HEK293 (cell line): ENCODE data around the gene SHROOM3.

Experiments used
- CTCF ChIA-PET: fragments of 350-600 bp; formaldehyde crosslinking; extraction: SDS; loops from one replicate; lab custom pipeline; 2021; ENCODE audit warnings: antibody characterized with exemption; lab: Yijun Ruan, JAX
- POLR2A ChIA-PET: fragments of 300-600 bp; formaldehyde crosslinking; extraction: SDS; loops from one replicate; lab custom pipeline; 2020; ENCODE audit warnings: antibody characterized with exemption, inconsistent platforms; lab: Yijun Ruan, JAX
- H3K27ac ChIP-seq: fragments of 200-500 bp; sonication (Bioruptor generic); 2 replicates; pipeline ENCODE4 v1.5.1; 2014; ENCODE audit warnings: low read depth, low read length, control low read depth, inconsistent platforms; ENCODE audit errors: extremely low read depth
- H3K36me3 ChIP-seq, 2 experiments: fragments of 200-500 bp in 1 of 2; sonication (Bioruptor generic) in 1 of 2; 1 replicate in 1 of 2; 2 replicates in 1 of 2; pipeline ENCODE4 v1.5.1; 2014 to 2017; ENCODE audit warnings: inconsistent platforms in 2 of 2, low read length in 2 of 2; ENCODE audit not compliant: control insufficient read depth in 2 of 2, insufficient read depth in 1 of 2
- H3K4me1 ChIP-seq: fragments of 200-500 bp; sonication (Bioruptor generic); 2 replicates; pipeline ENCODE4 v1.5.1; 2014; ENCODE audit warnings: mild to moderate bottlenecking, low read length, inconsistent platforms; ENCODE audit not compliant: control insufficient read depth, insufficient read depth
- H3K4me3 ChIP-seq: 2 replicates; pipeline ENCODE4 v1.5.1; 2011; ENCODE audit warnings: low read depth, mild to moderate bottlenecking, control low read depth, low read length, moderate library complexity
- H3K9me3 ChIP-seq: fragments of 200-500 bp; sonication (Bioruptor generic); 2 replicates; pipeline ENCODE4 v1.5.1; 2014; ENCODE audit warnings: low read depth, low read length, inconsistent platforms; ENCODE audit not compliant: control insufficient read depth, insufficient read depth
- GLI2 ChIP-seq: fragments of 450-650 bp; formaldehyde crosslinking; IDR thresholded peaks from 2 replicates; pipeline ENCODE4; 2017; ENCODE audit warnings: missing biosample characterization, missing genetic modification characterization, low read depth, borderline replicate concordance
- KLF1 ChIP-seq: fragments of 450-650 bp; formaldehyde crosslinking; IDR thresholded peaks from 2 replicates; pipeline ENCODE4 v1.5.1; 2016; ENCODE audit warnings: missing biosample characterization, missing genetic modification characterization
- KLF7 ChIP-seq: fragments of 450-650 bp; formaldehyde crosslinking; IDR thresholded peaks from 2 replicates; pipeline ENCODE4 v1.5.1; 2016; ENCODE audit warnings: missing biosample characterization, missing genetic modification characterization, borderline replicate concordance
- PRDM1 ChIP-seq: fragments of 450-650 bp; formaldehyde crosslinking; IDR thresholded peaks from 2 replicates; pipeline ENCODE4; 2016; ENCODE audit warnings: missing biosample characterization, missing genetic modification characterization
- YY2 ChIP-seq: fragments of 450-650 bp; formaldehyde crosslinking; IDR thresholded peaks from 2 replicates; pipeline ENCODE4 v1.5.1; 2016; ENCODE audit warnings: missing biosample characterization, missing genetic modification characterization
- ZBTB17 ChIP-seq: fragments of 450-650 bp; formaldehyde crosslinking; IDR thresholded peaks from 2 replicates; pipeline ENCODE4 v1.5.1; 2016; ENCODE audit warnings: missing biosample characterization, missing genetic modification characterization
- ZFP41 ChIP-seq: fragments of 450-650 bp; formaldehyde crosslinking; IDR thresholded peaks from 2 replicates; pipeline ENCODE4 v1.5.1; 2016; ENCODE audit warnings: missing biosample characterization, missing genetic modification characterization, borderline replicate concordance
- ZNF133 ChIP-seq: fragments of 450-650 bp; formaldehyde crosslinking; IDR thresholded peaks from 2 replicates; pipeline ENCODE4 v1.5.1; 2016; ENCODE audit warnings: missing biosample characterization, missing genetic modification characterization
- ZNF211 ChIP-seq: fragments of 450-650 bp; formaldehyde crosslinking; IDR thresholded peaks from 2 replicates; pipeline ENCODE4 v1.5.1; 2016; ENCODE audit warnings: low read depth, missing biosample characterization, missing genetic modification characterization
- ZNF214 ChIP-seq: fragments of 450-650 bp; formaldehyde crosslinking; IDR thresholded peaks from 2 replicates; pipeline ENCODE4 v1.5.1; 2017; ENCODE audit warnings: missing biosample characterization, mild to moderate bottlenecking, missing genetic modification characterization, borderline replicate concordance
- ZNF239 ChIP-seq: fragments of 450-650 bp; formaldehyde crosslinking; IDR thresholded peaks from 2 replicates; pipeline ENCODE4 v1.5.1; 2016; ENCODE audit warnings: missing biosample characterization, missing genetic modification characterization
- ZNF248 ChIP-seq: fragments of 450-650 bp; formaldehyde crosslinking; IDR thresholded peaks from 2 replicates; pipeline ENCODE4 v1.5.1; 2017; ENCODE audit warnings: missing biosample characterization, missing genetic modification characterization
- ZNF274 ChIP-seq, 2 experiments: fragments of 200-500 bp in 1 of 2; fragments of 450-650 bp in 1 of 2; sonication (Bioruptor generic) in 1 of 2; formaldehyde crosslinking in 1 of 2; IDR thresholded peaks; 2 replicates each; pipeline versions ENCODE4 v1.5.1 to v1.6.1; 2014 to 2016; ENCODE audit warnings: borderline replicate concordance in 1 of 2, inconsistent platforms in 1 of 2, low read length in 1 of 2, missing biosample characterization in 1 of 2, missing genetic modification characterization in 1 of 2
- ZNF292 ChIP-seq: fragments of 450-650 bp; formaldehyde crosslinking; IDR thresholded peaks from 2 replicates; pipeline ENCODE4 v1.5.1; 2016; ENCODE audit warnings: low read depth, missing biosample characterization, missing genetic modification characterization, borderline replicate concordance
- ZNF302 ChIP-seq: fragments of 450-650 bp; formaldehyde crosslinking; IDR thresholded peaks from 2 replicates; pipeline ENCODE4 v1.5.1; 2016; ENCODE audit warnings: missing biosample characterization, missing genetic modification characterization, low read depth
- ZNF324 ChIP-seq: fragments of 450-650 bp; formaldehyde crosslinking; IDR thresholded peaks from 2 replicates; pipeline ENCODE4 v1.5.1; 2016; ENCODE audit warnings: missing biosample characterization, missing genetic modification characterization
- ZNF341 ChIP-seq: fragments of 450-650 bp; formaldehyde crosslinking; IDR thresholded peaks from 2 replicates; pipeline ENCODE4; 2016; ENCODE audit warnings: low read depth, missing biosample characterization, missing genetic modification characterization
- ZNF394 ChIP-seq: fragments of 450-650 bp; formaldehyde crosslinking; IDR thresholded peaks from 2 replicates; pipeline ENCODE4 v1.5.1; 2016; ENCODE audit warnings: missing biosample characterization, missing genetic modification characterization, mild to moderate bottlenecking, moderate library complexity, borderline replicate concordance
- ZNF433 ChIP-seq: fragments of 450-650 bp; formaldehyde crosslinking; IDR thresholded peaks from 2 replicates; pipeline ENCODE4 v1.5.1; 2016; ENCODE audit warnings: missing biosample characterization, missing genetic modification characterization, low read depth
- ZNF623 ChIP-seq: fragments of 450-650 bp; formaldehyde crosslinking; IDR thresholded peaks from 2 replicates; pipeline ENCODE4 v1.5.1; 2016; ENCODE audit warnings: missing biosample characterization, missing genetic modification characterization
- ZNF629 ChIP-seq: fragments of 450-650 bp; formaldehyde crosslinking; IDR thresholded peaks from 2 replicates; pipeline ENCODE4 v1.5.1; 2017; ENCODE audit warnings: missing biosample characterization, missing genetic modification characterization
- ZSCAN30 ChIP-seq: fragments of 450-650 bp; IDR thresholded peaks from 2 replicates; pipeline ENCODE4 v1.5.1; 2018; ENCODE audit warnings: missing biosample characterization, mild to moderate bottlenecking, missing genetic modification characterization, moderate library complexity
- TF ChIP-seq, protein P1 (sequence below): fragments of 450-650 bp; formaldehyde crosslinking; IDR thresholded peaks from 2 replicates; pipeline ENCODE4 v1.5.1; 2017; ENCODE audit warnings: missing biosample characterization, missing genetic modification characterization
- TF ChIP-seq, protein P2 (sequence below): fragments of 450-650 bp; formaldehyde crosslinking; IDR thresholded peaks from 2 replicates; pipeline ENCODE4; 2016; ENCODE audit warnings: missing biosample characterization, missing genetic modification characterization
- TF ChIP-seq, protein P3 (sequence below): fragments of 450-650 bp; formaldehyde crosslinking; IDR thresholded peaks from 2 replicates; pipeline ENCODE4 v1.5.1; 2017; ENCODE audit warnings: missing biosample characterization, missing genetic modification characterization
- TF ChIP-seq, protein P4 (sequence below): fragments of 450-650 bp; formaldehyde crosslinking; IDR thresholded peaks from 2 replicates; pipeline ENCODE4 v1.5.1; 2016; ENCODE audit warnings: missing biosample characterization, missing genetic modification characterization

The SHROOM3 gene

DNA sequence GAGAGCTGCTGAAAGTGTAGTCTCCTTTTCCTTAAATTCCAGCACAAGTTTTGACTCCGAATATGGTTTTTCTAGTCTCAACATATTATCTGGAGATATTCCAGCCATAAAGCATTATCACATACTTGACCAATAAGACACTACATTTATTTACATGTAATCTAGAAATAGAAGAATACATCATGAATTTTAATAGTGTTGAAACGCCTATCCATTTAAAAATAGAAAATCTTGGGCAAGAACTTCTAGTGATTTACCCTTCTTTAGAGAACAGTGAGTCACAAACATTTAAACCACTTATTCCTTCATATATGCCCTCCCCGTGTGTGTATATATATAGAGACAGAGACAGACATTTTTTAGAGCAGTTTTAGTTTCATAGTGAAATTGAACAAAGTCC lies 301.4 kb downstream of the SHROOM3 start:
- Histone ChIP-seq H3K9me3 (no peaks in the 10 kb centered on the region), H3K4me3 (no peak overlapping the region), H3K4me1 (no peaks in the 10 kb centered on the region), H3K27ac (no peak overlapping the region), H3K36me3 (peaks cover 0 to 30% of the 10 kb centered on the region in 2 experiments; a peak in 2 of 3 replicates)
- ChIA-PET CTCF (no interaction called here), POLR2A (no interaction called here)
- TF ChIP-seq ZNF239 (tag by site-specific recombination): no peak
- TF ChIP-seq GLI2 (tag by site-specific recombination): no peak
- TF ChIP-seq KLF1: no peak
- TF ChIP-seq ZNF623 (tag by site-specific recombination): no peak
- no peak for TF ChIP-seq ZFP41
- no peak for TF ChIP-seq ZNF133 (tag by site-specific recombination)
- TF ChIP-seq, protein P1, sequence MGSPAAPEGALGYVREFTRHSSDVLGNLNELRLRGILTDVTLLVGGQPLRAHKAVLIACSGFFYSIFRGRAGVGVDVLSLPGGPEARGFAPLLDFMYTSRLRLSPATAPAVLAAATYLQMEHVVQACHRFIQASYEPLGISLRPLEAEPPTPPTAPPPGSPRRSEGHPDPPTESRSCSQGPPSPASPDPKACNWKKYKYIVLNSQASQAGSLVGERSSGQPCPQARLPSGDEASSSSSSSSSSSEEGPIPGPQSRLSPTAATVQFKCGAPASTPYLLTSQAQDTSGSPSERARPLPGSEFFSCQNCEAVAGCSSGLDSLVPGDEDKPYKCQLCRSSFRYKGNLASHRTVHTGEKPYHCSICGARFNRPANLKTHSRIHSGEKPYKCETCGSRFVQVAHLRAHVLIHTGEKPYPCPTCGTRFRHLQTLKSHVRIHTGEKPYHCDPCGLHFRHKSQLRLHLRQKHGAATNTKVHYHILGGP (tag by site-specific recombination): no peak
- no peak for TF ChIP-seq ZNF214 (tag by site-specific recombination)
- no peak for TF ChIP-seq ZBTB17 (tag by site-specific recombination)

DNA sequence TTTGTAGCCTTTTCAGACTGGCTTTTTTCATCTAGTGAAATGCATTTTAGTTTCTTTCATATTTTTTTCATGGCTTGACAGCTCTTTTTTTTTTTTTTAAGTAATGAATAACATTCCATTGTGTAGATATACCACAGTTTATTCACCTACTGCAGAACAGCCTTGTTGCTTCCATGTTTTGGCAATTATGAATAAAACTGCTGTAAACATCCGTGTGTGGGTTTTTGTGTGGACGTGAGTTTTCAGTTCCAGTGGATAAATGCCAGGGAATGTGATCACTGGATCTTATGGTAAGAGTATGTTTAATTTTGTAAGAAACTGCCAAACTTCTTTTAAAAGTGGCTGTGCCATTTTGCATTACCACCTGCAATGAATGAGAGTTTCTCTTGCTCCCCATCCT lies 302.2 kb downstream of the SHROOM3 start:
- TF ChIP-seq ZNF274 (IDR thresholded peaks at IDR 0.05; ENCODE audit: low read length) (no peak), ZNF274 (tag by site-specific recombination; IDR thresholded peaks at IDR 0.05; ENCODE audit: borderline replicate concordance) (no peak), ZNF629 (tag by site-specific recombination) (no peak), KLF7 (tag by site-specific recombination) (no peak), ZNF394 (tag by site-specific recombination) (no peak), KLF1 (no peak)
- ChIA-PET CTCF (interaction anchor here (0.7 kb wide), 2 partner anchors 221 to 303 kb away, joined by 3 to 4 read pairs; no protein-coding TSS in a partner anchor), POLR2A (no interaction called here)
- Histone ChIP-seq H3K4me3 (no peak overlapping the region), H3K4me1 (no peaks in the 10 kb centered on the region), H3K27ac (no peak overlapping the region), H3K9me3 (no peaks in the 10 kb centered on the region), H3K36me3 (peaks cover 0 to 29% of the 10 kb centered on the region in 2 experiments; a peak in 1 of 3 replicates)

DNA sequence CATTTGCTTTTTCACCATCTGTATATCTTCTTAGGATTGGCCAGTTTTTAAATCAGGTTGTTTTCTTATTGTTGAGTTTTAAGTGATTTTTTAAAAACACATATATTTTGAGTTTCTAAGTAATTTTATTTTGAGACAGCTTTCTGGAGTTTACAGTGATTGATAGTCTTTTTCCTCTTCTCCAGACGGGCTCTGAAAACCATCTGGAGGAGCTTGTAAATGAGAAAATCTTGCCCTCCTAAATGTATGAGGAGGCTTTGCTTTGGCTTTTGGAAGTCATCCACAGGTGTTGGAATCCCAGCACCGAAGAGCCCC lies 302.7 kb downstream of the SHROOM3 start:
- Histone ChIP-seq H3K9me3 (no peaks in the 10 kb centered on the region), H3K4me3 (no peak overlapping the region), H3K36me3 (peaks cover 0 to 29% of the 10 kb centered on the region in 2 experiments; a peak in 1 of 3 replicates), H3K4me1 (no peaks in the 10 kb centered on the region), H3K27ac (no peak overlapping the region)
- ChIA-PET CTCF (no interaction called here), POLR2A (no interaction called here)
- TF ChIP-seq YY2 (no peak), ZNF341 (tag by site-specific recombination) (no peak), ZNF433 (tag by site-specific recombination) (no peak), ZNF292 (no peak), ZNF211 (tag by site-specific recombination) (no peak), ZNF302 (tag by site-specific recombination) (no peak), PRDM1 (tag by site-specific recombination) (no peak), ZNF324 (no peak), ZSCAN30 (no peak), ZNF248 (tag by site-specific recombination) (no peak)
- TF ChIP-seq, protein P2, sequence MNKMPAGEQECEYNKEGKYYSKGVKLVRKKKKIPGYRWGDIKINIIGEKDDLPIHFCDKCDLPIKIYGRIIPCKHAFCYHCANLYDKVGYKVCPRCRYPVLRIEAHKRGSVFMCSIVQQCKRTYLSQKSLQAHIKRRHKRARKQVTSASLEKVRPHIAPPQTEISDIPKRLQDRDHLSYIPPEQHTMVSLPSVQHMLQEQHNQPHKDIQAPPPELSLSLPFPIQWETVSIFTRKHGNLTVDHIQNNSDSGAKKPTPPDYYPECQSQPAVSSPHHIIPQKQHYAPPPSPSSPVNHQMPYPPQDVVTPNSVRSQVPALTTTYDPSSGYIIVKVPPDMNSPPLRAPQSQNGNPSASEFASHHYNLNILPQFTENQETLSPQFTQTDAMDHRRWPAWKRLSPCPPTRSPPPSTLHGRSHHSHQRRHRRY (tag by site-specific recombination): no peak
- TF ChIP-seq, protein P3, sequence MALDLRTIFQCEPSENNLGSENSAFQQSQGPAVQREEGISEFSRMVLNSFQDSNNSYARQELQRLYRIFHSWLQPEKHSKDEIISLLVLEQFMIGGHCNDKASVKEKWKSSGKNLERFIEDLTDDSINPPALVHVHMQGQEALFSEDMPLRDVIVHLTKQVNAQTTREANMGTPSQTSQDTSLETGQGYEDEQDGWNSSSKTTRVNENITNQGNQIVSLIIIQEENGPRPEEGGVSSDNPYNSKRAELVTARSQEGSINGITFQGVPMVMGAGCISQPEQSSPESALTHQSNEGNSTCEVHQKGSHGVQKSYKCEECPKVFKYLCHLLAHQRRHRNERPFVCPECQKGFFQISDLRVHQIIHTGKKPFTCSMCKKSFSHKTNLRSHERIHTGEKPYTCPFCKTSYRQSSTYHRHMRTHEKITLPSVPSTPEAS (tag by site-specific recombination): no peak
- TF ChIP-seq, protein P4, sequence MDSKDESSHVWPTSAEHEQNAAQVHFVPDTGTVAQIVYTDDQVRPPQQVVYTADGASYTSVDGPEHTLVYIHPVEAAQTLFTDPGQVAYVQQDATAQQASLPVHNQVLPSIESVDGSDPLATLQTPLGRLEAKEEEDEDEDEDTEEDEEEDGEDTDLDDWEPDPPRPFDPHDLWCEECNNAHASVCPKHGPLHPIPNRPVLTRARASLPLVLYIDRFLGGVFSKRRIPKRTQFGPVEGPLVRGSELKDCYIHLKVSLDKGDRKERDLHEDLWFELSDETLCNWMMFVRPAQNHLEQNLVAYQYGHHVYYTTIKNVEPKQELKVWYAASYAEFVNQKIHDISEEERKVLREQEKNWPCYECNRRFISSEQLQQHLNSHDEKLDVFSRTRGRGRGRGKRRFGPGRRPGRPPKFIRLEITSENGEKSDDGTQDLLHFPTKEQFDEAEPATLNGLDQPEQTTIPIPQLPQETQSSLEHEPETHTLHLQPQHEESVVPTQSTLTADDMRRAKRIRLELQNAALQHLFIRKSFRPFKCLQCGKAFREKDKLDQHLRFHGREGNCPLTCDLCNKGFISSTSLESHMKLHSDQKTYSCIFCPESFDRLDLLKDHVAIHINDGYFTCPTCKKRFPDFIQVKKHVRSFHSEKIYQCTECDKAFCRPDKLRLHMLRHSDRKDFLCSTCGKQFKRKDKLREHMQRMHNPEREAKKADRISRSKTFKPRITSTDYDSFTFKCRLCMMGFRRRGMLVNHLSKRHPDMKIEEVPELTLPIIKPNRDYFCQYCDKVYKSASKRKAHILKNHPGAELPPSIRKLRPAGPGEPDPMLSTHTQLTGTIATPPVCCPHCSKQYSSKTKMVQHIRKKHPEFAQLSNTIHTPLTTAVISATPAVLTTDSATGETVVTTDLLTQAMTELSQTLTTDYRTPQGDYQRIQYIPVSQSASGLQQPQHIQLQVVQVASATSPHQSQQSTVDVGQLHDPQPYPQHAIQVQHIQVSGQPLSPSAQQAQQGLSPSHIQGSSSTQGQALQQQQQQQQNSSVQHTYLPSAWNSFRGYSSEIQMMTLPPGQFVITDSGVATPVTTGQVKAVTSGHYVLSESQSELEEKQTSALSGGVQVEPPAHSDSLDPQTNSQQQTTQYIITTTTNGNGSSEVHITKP (tag by site-specific recombination): no peak
